ENCODE data around the gene TAF10.

GRCh38 chr11:6634534-6634933, 22.5 kb upstream of the TAF10 start:
- TF ChIP-seq, protein P1, sequence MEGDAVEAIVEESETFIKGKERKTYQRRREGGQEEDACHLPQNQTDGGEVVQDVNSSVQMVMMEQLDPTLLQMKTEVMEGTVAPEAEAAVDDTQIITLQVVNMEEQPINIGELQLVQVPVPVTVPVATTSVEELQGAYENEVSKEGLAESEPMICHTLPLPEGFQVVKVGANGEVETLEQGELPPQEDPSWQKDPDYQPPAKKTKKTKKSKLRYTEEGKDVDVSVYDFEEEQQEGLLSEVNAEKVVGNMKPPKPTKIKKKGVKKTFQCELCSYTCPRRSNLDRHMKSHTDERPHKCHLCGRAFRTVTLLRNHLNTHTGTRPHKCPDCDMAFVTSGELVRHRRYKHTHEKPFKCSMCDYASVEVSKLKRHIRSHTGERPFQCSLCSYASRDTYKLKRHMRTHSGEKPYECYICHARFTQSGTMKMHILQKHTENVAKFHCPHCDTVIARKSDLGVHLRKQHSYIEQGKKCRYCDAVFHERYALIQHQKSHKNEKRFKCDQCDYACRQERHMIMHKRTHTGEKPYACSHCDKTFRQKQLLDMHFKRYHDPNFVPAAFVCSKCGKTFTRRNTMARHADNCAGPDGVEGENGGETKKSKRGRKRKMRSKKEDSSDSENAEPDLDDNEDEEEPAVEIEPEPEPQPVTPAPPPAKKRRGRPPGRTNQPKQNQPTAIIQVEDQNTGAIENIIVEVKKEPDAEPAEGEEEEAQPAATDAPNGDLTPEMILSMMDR (conservative IDR thresholded peaks at IDR 0.05): no peak
- no peak for TF ChIP-seq EZH2 (IDR thresholded peaks at IDR 0.05; ENCODE audit: low read depth)

Measured in PC-9 (cell line).